NCI-H2081 treated with DMSO at 0.1 percent for 48 hours (cell line): Measurements from ENCODE around the gene EFCAB5.
"Not testable (repeated sequence)": the region's sequence is repeated elsewhere in the genome, so short reads cannot be mapped to it uniquely, and the experiment has no call there.

Source experiments
- DNase-seq: peaks from one replicate; lab custom pipeline; 2025; lab: John Stamatoyannopoulos, UW

EFCAB5 gene

GRCh38 chr17:29941334-29941733 is at the start of gene EFCAB5:
EFCAB5 (plus strand) TSS chr17:29941634; CDS start chr17:29941797, 163 bp downstream.
- no peak for DNase-seq

GRCh38 chr17:29892201-29892600 is 49.2 kb upstream of the EFCAB5 start:
- DNase-seq: no peak

- DNase-seq: not testable (repeated sequence)
Observed at GRCh38 chr17:29897136-29897535, 44.3 kb upstream of the EFCAB5 start.

GRCh38 chr17:29903471-29903870 is 38.0 kb upstream of the EFCAB5 start:
- DNase-seq: no peak

GRCh38 chr17:29905086-29905878 is 36.2 kb upstream of the EFCAB5 start:
- no peak for DNase-seq

- DNase-seq: no peak
Observed at GRCh38 chr17:29905879-29906167, 35.6 kb upstream of the EFCAB5 start.

- no peak for DNase-seq
Observed at GRCh38 chr17:29906969-29907368, 34.5 kb upstream of the EFCAB5 start.

- no peak for DNase-seq
Observed at GRCh38 chr17:29909236-29910003, 32.0 kb upstream of the EFCAB5 start.

- no peak for DNase-seq
Observed at GRCh38 chr17:29911641-29912177, 29.7 kb upstream of the EFCAB5 start.

- no peak for DNase-seq
Observed at GRCh38 chr17:29914819-29915537, 26.5 kb upstream of the EFCAB5 start.

GRCh38 chr17:29918016-29918415 is 23.4 kb upstream of the EFCAB5 start:
- DNase-seq: no peak

GRCh38 chr17:29918922-29919856 is 22.2 kb upstream of the EFCAB5 start:
- no peak for DNase-seq

- no peak for DNase-seq
Observed at GRCh38 chr17:29924786-29925185, 16.6 kb upstream of the EFCAB5 start.

- no peak for DNase-seq
Observed at GRCh38 chr17:29927546-29927945, 13.9 kb upstream of the EFCAB5 start.

- DNase-seq: no peak
Observed at GRCh38 chr17:29929006-29929532, 12.4 kb upstream of the EFCAB5 start.

GRCh38 chr17:29929533-29930408 is 11.7 kb upstream of the EFCAB5 start, which contains the start of gene SSH2:
SSH2 (minus strand) TSS chr17:29930228; CDS start chr17:29930000, 228 bp downstream.
- DNase-seq: peak; percentile 45

GRCh38 chr17:29930409-29931010 is 10.9 kb upstream of the EFCAB5 start:
- DNase-seq: no peak

GRCh38 chr17:29931231-29931932 is 10.1 kb upstream of the EFCAB5 start:
- peak; percentile 54 for DNase-seq

GRCh38 chr17:29933379-29933778 is 8.1 kb upstream of the EFCAB5 start:
- no peak for DNase-seq
